Neuronal stem cell (in vitro differentiated cells): ENCODE data around the gene P2RX7.
"Not testable (repeated sequence)": the region's sequence is repeated elsewhere in the genome, so short reads cannot be mapped to it uniquely, and the experiment has no call there.

Experiments
- DNase-seq: peaks from one replicate; pipeline ENCODE4 v3.0.0-alpha.2; 2013; ENCODE audit warnings: low spot score
- H2AFZ ChIP-seq: one replicate; pipeline ENCODE4 v1.6.1; 2013; ENCODE audit warnings: mild to moderate bottlenecking, low read length, inconsistent platforms
- H2AK5ac ChIP-seq: 2 replicates; pipeline ENCODE4 v1.6.1; 2013; ENCODE audit warnings: low read depth, mild to moderate bottlenecking, inconsistent platforms, low read length, moderate library complexity, mixed read lengths
- H2BK120ac ChIP-seq: 2 replicates; pipeline ENCODE4 v1.6.1; 2013; ENCODE audit warnings: low read depth, mild to moderate bottlenecking, inconsistent platforms, low read length, moderate library complexity, mixed read lengths
- H2BK12ac ChIP-seq: one replicate; pipeline ENCODE4 v1.6.1; 2013; ENCODE audit warnings: low read length, inconsistent platforms
- H2BK15ac ChIP-seq: 2 replicates; pipeline ENCODE4 v1.6.1; 2013; ENCODE audit warnings: mild to moderate bottlenecking, low read length, inconsistent platforms, mixed read lengths
- H2BK5ac ChIP-seq: one replicate; pipeline ENCODE4 v1.6.1; 2013; ENCODE audit warnings: inconsistent platforms, mild to moderate bottlenecking, low read length, moderate library complexity
- H3K14ac ChIP-seq: one replicate; pipeline ENCODE4 v1.6.1; 2013; ENCODE audit warnings: low read length, inconsistent platforms
- H3K18ac ChIP-seq: 2 replicates; pipeline ENCODE4 v1.6.1; 2013; ENCODE audit warnings: low read length, inconsistent platforms
- H3K23ac ChIP-seq: 2 replicates; pipeline ENCODE4 v1.6.1; 2013; ENCODE audit warnings: low read depth, mild to moderate bottlenecking, mixed read lengths, low read length, inconsistent platforms; ENCODE audit not compliant: poor library complexity
- H3K27ac ChIP-seq: replicated peaks from 3 replicates; pipeline ENCODE4 v1.5.1; 2013; ENCODE audit warnings: low read length, inconsistent platforms
- H3K27me3 ChIP-seq, 3 experiments: 2 replicates each; pipeline ENCODE4 v1.6.1; 2013; ENCODE audit warnings: low read length in 3 of 3, mild to moderate bottlenecking in 2 of 3, inconsistent platforms in 1 of 3, low read depth in 1 of 3, mixed read lengths in 1 of 3, moderate library complexity in 1 of 3; ENCODE audit not compliant: control insufficient read depth in 3 of 3, insufficient read depth in 3 of 3
- H3K36me3 ChIP-seq, 2 donors: replicated peaks in 1 of 2; 2 replicates each; pipeline ENCODE4 v1.6.1; 2013; ENCODE audit warnings: low read length in 2 of 2; ENCODE audit not compliant: control insufficient read depth in 2 of 2, insufficient read depth in 2 of 2
- H3K4ac ChIP-seq: 2 replicates; pipeline ENCODE4 v1.6.1; 2013; ENCODE audit warnings: inconsistent platforms, mild to moderate bottlenecking, low read length, moderate library complexity
- H3K4me1 ChIP-seq, 2 donors: 1 replicate in 1 of 2; 2 replicates in 1 of 2; pipeline ENCODE4 v1.6.1; 2013; ENCODE audit warnings: low read length in 2 of 2, low read depth in 1 of 2; ENCODE audit not compliant: control insufficient read depth in 2 of 2, insufficient read depth in 1 of 2
- H3K4me2 ChIP-seq: one replicate; pipeline ENCODE4 v1.6.1; 2013; ENCODE audit warnings: mild to moderate bottlenecking, low read length, inconsistent platforms; ENCODE audit not compliant: insufficient read depth, poor library complexity, severe bottlenecking
- H3K4me3 ChIP-seq, 2 donors: 2 replicates each; pipeline ENCODE4 v1.5.1; 2013; ENCODE audit warnings: low read length in 2 of 2, mild to moderate bottlenecking in 2 of 2, inconsistent platforms in 1 of 2, moderate library complexity in 1 of 2
- H3K79me1 ChIP-seq: one replicate; pipeline ENCODE4 v1.6.1; 2013; ENCODE audit warnings: low read depth, mild to moderate bottlenecking, inconsistent platforms, low read length, moderate library complexity
- H3K9ac ChIP-seq: one replicate; pipeline ENCODE4 v1.6.1; 2013; ENCODE audit warnings: mild to moderate bottlenecking, low read depth, low read length, inconsistent platforms; ENCODE audit not compliant: poor library complexity
- H3K9me3 ChIP-seq, 2 donors: replicated peaks in 1 of 2; 2 replicates each; pipeline versions ENCODE3 to v1.6.1; 2013; ENCODE audit warnings: low read length in 2 of 2, mild to moderate bottlenecking in 2 of 2, inconsistent platforms in 1 of 2, low read depth in 1 of 2, mixed read lengths in 1 of 2, moderate library complexity in 1 of 2; ENCODE audit not compliant: control insufficient read depth in 2 of 2, insufficient read depth in 1 of 2
- H4K8ac ChIP-seq: one replicate; pipeline ENCODE4 v1.6.1; 2013; ENCODE audit warnings: low read depth, mild to moderate bottlenecking, inconsistent platforms, low read length, moderate library complexity
- H4K91ac ChIP-seq: one replicate; pipeline ENCODE4 v1.6.1; 2013; ENCODE audit warnings: low read length, low read depth, mild to moderate bottlenecking, inconsistent platforms; ENCODE audit not compliant: poor library complexity
- WGBS, 2 donors: extraction: QIAGEN DNeasy Blood & Tissue Kit; methylation state at CpG; one replicate each; pipeline ENCODE4 v1.1.7; 2013; ENCODE audit warnings: missing lambda C conversion rate in 2 of 2, mixed read lengths in 1 of 2; ENCODE audit not compliant: insufficient read length in 2 of 2, insufficient replicate concordance in 1 of 2; ENCODE audit errors: extremely low coverage in 2 of 2; 5-methylcytosine and 5-hydroxymethylcytosine counted together

The P2RX7 gene

DNA sequence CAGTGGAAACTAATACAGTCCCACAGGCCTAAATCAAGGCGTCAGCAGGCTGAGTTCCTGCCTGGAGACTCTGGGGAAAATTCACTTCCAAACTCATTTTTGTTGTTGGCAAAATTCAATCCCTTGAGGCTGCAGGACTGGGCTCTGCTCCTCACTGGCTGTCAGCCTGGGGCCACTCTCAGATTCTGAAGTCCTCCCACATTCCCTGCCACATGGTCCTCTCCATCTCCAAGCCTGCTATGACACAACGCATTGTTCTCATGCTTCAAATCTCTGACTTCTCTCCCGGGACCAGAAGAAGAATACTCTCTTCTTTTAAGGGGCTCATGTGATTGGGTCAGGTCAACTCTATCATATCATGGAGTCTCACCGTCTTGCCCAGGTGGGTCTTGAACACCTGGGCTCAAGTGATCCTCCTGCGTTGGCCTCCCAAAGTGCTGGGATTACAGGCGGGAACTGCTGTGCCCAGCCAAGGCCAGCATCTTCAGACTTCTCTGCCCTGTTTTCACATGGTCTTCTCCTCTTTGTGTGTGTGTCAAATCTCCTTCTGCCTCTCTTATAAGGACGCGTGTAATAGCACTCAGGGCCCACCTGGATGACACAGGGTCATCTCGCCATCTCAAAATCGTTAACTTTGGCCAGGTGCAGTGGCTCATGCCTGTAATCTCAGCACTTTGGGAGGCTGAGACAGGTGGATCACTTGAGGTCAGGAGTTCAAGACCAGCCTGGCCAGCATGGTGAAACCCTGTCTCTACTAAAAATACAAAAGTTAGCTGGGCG is 9.7 kb downstream of the P2RX7 start:
- Histone ChIP-seq H4K8ac (no peak overlapping the region), H3K9me3 (peaks cover 4 to 6% of the 10 kb centered on the region in 2 donors), H2AK5ac (no peak overlapping the region), H2BK120ac (no peak overlapping the region), H3K4me1 (peaks cover 0 to 2% of the 10 kb centered on the region in 2 donors), H3K18ac (no peak overlapping the region), H3K14ac (no peak overlapping the region), H3K27ac (no peak overlapping the region), H2BK5ac (no peak overlapping the region), H3K4ac (no peak overlapping the region), H3K9ac (no peak overlapping the region), H3K79me1 (no peaks in the 10 kb centered on the region), H3K36me3 (no peaks in the 10 kb centered on the region), H3K4me3 (no peak overlapping the region), H3K23ac (no peak overlapping the region), H2AFZ (no peak overlapping the region), H4K91ac (no peak overlapping the region), H3K27me3 (peaks cover 0 to 7% (median 0%) of the 10 kb centered on the region in 3 experiments), H3K4me2 (no peak overlapping the region), H2BK12ac (no peak overlapping the region), H2BK15ac (no peak overlapping the region)
- no peak for DNase-seq
- no CpG with 5 or more reads among the region's 11 CpGs for WGBS, 2 donors

DNA sequence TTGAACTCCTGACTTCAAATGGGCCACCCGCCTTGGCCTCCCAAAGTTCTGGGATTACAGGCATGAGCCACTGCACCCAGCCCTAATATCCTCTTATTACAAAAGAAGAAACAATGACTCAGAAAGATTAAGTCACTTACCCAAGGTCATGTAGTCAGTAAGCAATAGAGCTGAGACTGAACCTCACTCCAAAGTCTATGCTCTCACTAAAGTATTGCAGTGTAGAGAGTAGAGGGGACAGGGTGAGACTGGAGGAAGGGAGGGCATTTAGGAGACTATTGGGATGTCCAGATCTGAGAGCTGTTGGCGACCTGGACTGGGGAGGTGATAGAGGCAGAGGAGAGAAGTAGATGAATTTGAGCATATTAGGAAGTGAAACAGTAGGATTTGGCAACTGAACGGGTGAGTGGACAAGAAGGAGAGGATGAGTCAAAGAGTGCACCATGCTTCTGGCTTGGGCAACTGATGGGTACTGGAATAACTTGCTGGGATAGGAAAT is 11.8 kb downstream of the P2RX7 start:
- Histone ChIP-seq H3K27ac (no peak overlapping the region), H3K36me3 (no peaks in the 10 kb centered on the region), H3K4ac (no peak overlapping the region), H4K91ac (peak overlapping the region; percentile 1), H3K14ac (no peak overlapping the region), H3K23ac (no peak overlapping the region), H3K9ac (no peak overlapping the region), H2BK5ac (no peak overlapping the region), H3K9me3 (peaks cover 0 to 6% of the 10 kb centered on the region in 2 donors), H3K27me3 (peaks cover 0 to 7% (median 0%) of the 10 kb centered on the region in 3 experiments), H2AFZ (no peak overlapping the region), H3K4me2 (no peak overlapping the region), H3K4me1 (peaks cover 0 to 2% of the 10 kb centered on the region in 2 donors), H2BK12ac (no peak overlapping the region), H4K8ac (no peak overlapping the region), H2AK5ac (no peak overlapping the region), H3K18ac (no peak overlapping the region), H3K79me1 (no peaks in the 10 kb centered on the region), H2BK120ac (no peak overlapping the region), H2BK15ac (no peak overlapping the region), H3K4me3 (no peak overlapping the region)
- DNase-seq, result no peak
- no CpG with 5 or more reads among the region's 3 CpGs for WGBS, 2 donors

- Histone ChIP-seq H2BK120ac (no peak overlapping the region), H3K23ac (no peak overlapping the region), H2BK15ac (no peak overlapping the region), H3K79me1 (no peaks in the 10 kb centered on the region), H3K4me1 (peaks cover 0 to 2% of the 10 kb centered on the region in 2 donors), H3K4ac (no peak overlapping the region), H2AK5ac (no peak overlapping the region), H3K36me3 (no peaks in the 10 kb centered on the region), H3K4me3 (no peak overlapping the region), H3K9ac (no peak overlapping the region), H2BK5ac (no peak overlapping the region), H3K4me2 (no peak overlapping the region), H3K27me3 (peaks cover 0 to 7% (median 0%) of the 10 kb centered on the region in 3 experiments), H2BK12ac (no peak overlapping the region), H3K18ac (no peak overlapping the region), H3K14ac (no peak overlapping the region), H3K27ac (no peak overlapping the region), H4K91ac (no peak overlapping the region), H4K8ac (no peak overlapping the region), H2AFZ (no peak overlapping the region), H3K9me3 (peaks cover 0 to 6% of the 10 kb centered on the region in 2 donors)
- no peak for DNase-seq
- WGBS, 2 donors, result no CpG with 5 or more reads among the region's 8 CpGs
These were observed 12.5 kb downstream of the P2RX7 start for GRCh38 chr12:121145221-121145620.

- H4K91ac ChIP-seq, H2BK120ac ChIP-seq, H3K4me2 ChIP-seq, H3K9ac ChIP-seq, H3K9me3 ChIP-seq, H3K27ac ChIP-seq, H2BK5ac ChIP-seq, H3K79me1 ChIP-seq, H3K14ac ChIP-seq, H3K23ac ChIP-seq, H3K18ac ChIP-seq, H3K4me3 ChIP-seq, H3K27me3 ChIP-seq, H2AK5ac ChIP-seq, DNase-seq, H3K4ac ChIP-seq, H4K8ac ChIP-seq, H2AFZ ChIP-seq, H2BK12ac ChIP-seq, H3K36me3 ChIP-seq, H3K4me1 ChIP-seq, H2BK15ac ChIP-seq: not testable (repeated sequence)
- no CpG with 5 or more reads among the region's 3 CpGs for WGBS, 2 donors
These were observed 16.6 kb downstream of the P2RX7 start for GRCh38 chr12:121149289-121149688.
